Stimulated activated naive CD8-positive, alpha-beta T cell treated with anti-CD3 and anti-CD28 coated beads, Interleukin-15, Interleukin-2, amounts not matched to agents 100 ng/mL and 50 ng/mL, for 24 hours (primary cell): ENCODE results near the gene UNC93A.
"Not testable (repeated sequence)": the region's sequence is repeated elsewhere in the genome, so short reads cannot be mapped to it uniquely, and the experiment has no call there.

Source experiments
- H3K27ac Mint-ChIP-seq: one replicate; pipeline ENCODE4 v1.8.0; 2021; ENCODE audit warnings: mild to moderate bottlenecking, mixed read lengths
- H3K27me3 Mint-ChIP-seq: one replicate; pipeline ENCODE4 v1.8.0; 2021; ENCODE audit warnings: mixed read lengths
- H3K36me3 Mint-ChIP-seq: one replicate; pipeline ENCODE4 v1.8.0; 2021; ENCODE audit warnings: low read depth, mixed read lengths
- H3K4me1 Mint-ChIP-seq: one replicate; pipeline ENCODE4 v1.8.0; 2021; ENCODE audit warnings: low read depth, mixed read lengths
- H3K4me3 Mint-ChIP-seq: one replicate; pipeline ENCODE4 v1.8.0; 2021; ENCODE audit warnings: mild to moderate bottlenecking, mixed read lengths
- H3K9me3 Mint-ChIP-seq: one replicate; pipeline ENCODE4 v1.8.0; 2021; ENCODE audit warnings: mixed read lengths

The UNC93A gene

GRCh38 chr6:167280466-167280865, 10.6 kb upstream of the UNC93A start:
- not testable (repeated sequence) for H3K4me3 Mint-ChIP-seq, H3K36me3 Mint-ChIP-seq, H3K27ac Mint-ChIP-seq, H3K9me3 Mint-ChIP-seq, H3K4me1 Mint-ChIP-seq
- H3K27me3 Mint-ChIP-seq: peaks cover 21% of the 10 kb centered on the region

- H3K27me3 Mint-ChIP-seq: peaks cover 18% of the 10 kb centered on the region
- no peaks in the 10 kb centered on the region for H3K36me3 Mint-ChIP-seq
- no peaks in the 10 kb centered on the region for H3K4me1 Mint-ChIP-seq
- no peak overlapping the region for H3K27ac Mint-ChIP-seq
- no peaks in the 10 kb centered on the region for H3K9me3 Mint-ChIP-seq
- H3K4me3 Mint-ChIP-seq: no peak overlapping the region
These were observed 8.9 kb upstream of the UNC93A start for GRCh38 chr6:167282165-167282564.

- not testable (repeated sequence) for H3K36me3 Mint-ChIP-seq, H3K4me1 Mint-ChIP-seq, H3K4me3 Mint-ChIP-seq, H3K9me3 Mint-ChIP-seq, H3K27ac Mint-ChIP-seq, H3K27me3 Mint-ChIP-seq
These were observed 6.5 kb upstream of the UNC93A start for GRCh38 chr6:167284565-167284964.

GRCh38 chr6:167285077-167285770, 5.9 kb upstream of the UNC93A start:
- Mint-ChIP-seq H3K4me3 (no peak overlapping the region), H3K27me3 (no peaks in the 10 kb centered on the region)

GRCh38 chr6:167287513-167288048, 3.5 kb upstream of the UNC93A start:
- Mint-ChIP-seq H3K36me3 (no peaks in the 10 kb centered on the region), H3K4me1 (no peaks in the 10 kb centered on the region), H3K4me3 (no peak overlapping the region), H3K27ac (no peak overlapping the region), H3K9me3 (no peaks in the 10 kb centered on the region), H3K27me3 (no peaks in the 10 kb centered on the region)

More at GRCh38 chr6:167285077-167285770, 5.9 kb upstream of the UNC93A start:
- no peak overlapping the region for H3K27ac Mint-ChIP-seq
- H3K9me3 Mint-ChIP-seq: no peaks in the 10 kb centered on the region
- no peaks in the 10 kb centered on the region for H3K4me1 Mint-ChIP-seq
- H3K36me3 Mint-ChIP-seq: no peaks in the 10 kb centered on the region

- not testable (repeated sequence) for H3K4me1 Mint-ChIP-seq, H3K27me3 Mint-ChIP-seq, H3K36me3 Mint-ChIP-seq, H3K9me3 Mint-ChIP-seq, H3K4me3 Mint-ChIP-seq, H3K27ac Mint-ChIP-seq
These were observed 2.4 kb upstream of the UNC93A start for GRCh38 chr6:167288591-167289225.

- H3K36me3 Mint-ChIP-seq, H3K9me3 Mint-ChIP-seq, H3K4me3 Mint-ChIP-seq, H3K27ac Mint-ChIP-seq, H3K4me1 Mint-ChIP-seq, H3K27me3 Mint-ChIP-seq: not testable (repeated sequence)
These were observed 1.8 kb upstream of the UNC93A start for GRCh38 chr6:167289291-167289690.

- no peak overlapping the region for H3K4me3 Mint-ChIP-seq
- no peaks in the 10 kb centered on the region for H3K9me3 Mint-ChIP-seq
- H3K27me3 Mint-ChIP-seq: peaks cover 3% of the 10 kb centered on the region
- no peaks in the 10 kb centered on the region for H3K4me1 Mint-ChIP-seq
- H3K36me3 Mint-ChIP-seq: no peaks in the 10 kb centered on the region
- no peak overlapping the region for H3K27ac Mint-ChIP-seq
These were observed 647 bp downstream of the UNC93A start for GRCh38 chr6:167291623-167292300.

- Mint-ChIP-seq H3K36me3 (no peaks in the 10 kb centered on the region), H3K4me1 (no peaks in the 10 kb centered on the region), H3K9me3 (no peaks in the 10 kb centered on the region), H3K27me3 (peaks cover 7% of the 10 kb centered on the region), H3K27ac (no peak overlapping the region), H3K4me3 (no peak overlapping the region)
These were observed 1.4 kb downstream of the UNC93A start for GRCh38 chr6:167292301-167293087.

GRCh38 chr6:167293088-167293589, 2.0 kb downstream of the UNC93A start:
- H3K27ac Mint-ChIP-seq: no peak overlapping the region
- no peaks in the 10 kb centered on the region for H3K4me1 Mint-ChIP-seq
- no peaks in the 10 kb centered on the region for H3K36me3 Mint-ChIP-seq
- H3K27me3 Mint-ChIP-seq: peaks cover 11% of the 10 kb centered on the region
- H3K4me3 Mint-ChIP-seq: no peak overlapping the region
- no peaks in the 10 kb centered on the region for H3K9me3 Mint-ChIP-seq

- peaks cover 11% of the 10 kb centered on the region for H3K27me3 Mint-ChIP-seq
- no peak overlapping the region for H3K4me3 Mint-ChIP-seq
- H3K9me3 Mint-ChIP-seq: no peaks in the 10 kb centered on the region
- no peaks in the 10 kb centered on the region for H3K36me3 Mint-ChIP-seq
- no peaks in the 10 kb centered on the region for H3K4me1 Mint-ChIP-seq
- no peak overlapping the region for H3K27ac Mint-ChIP-seq
These were observed 2.5 kb downstream of the UNC93A start for GRCh38 chr6:167293590-167294091.

GRCh38 chr6:167294241-167294640, 3.1 kb downstream of the UNC93A start:
- no peak overlapping the region for H3K27ac Mint-ChIP-seq
- H3K36me3 Mint-ChIP-seq: no peaks in the 10 kb centered on the region
- H3K4me3 Mint-ChIP-seq: no peak overlapping the region
- no peaks in the 10 kb centered on the region for H3K4me1 Mint-ChIP-seq
- peaks cover 11% of the 10 kb centered on the region for H3K27me3 Mint-ChIP-seq
- no peaks in the 10 kb centered on the region for H3K9me3 Mint-ChIP-seq

- peaks cover 11% of the 10 kb centered on the region for H3K27me3 Mint-ChIP-seq
- no peaks in the 10 kb centered on the region for H3K4me1 Mint-ChIP-seq
- H3K27ac Mint-ChIP-seq: no peak overlapping the region
- H3K9me3 Mint-ChIP-seq: no peaks in the 10 kb centered on the region
- H3K36me3 Mint-ChIP-seq: no peaks in the 10 kb centered on the region
- no peak overlapping the region for H3K4me3 Mint-ChIP-seq
These were observed 3.8 kb downstream of the UNC93A start for GRCh38 chr6:167294651-167295494.
